HL-60 (cell line): ENCODE measurements around the gene PWP1.
"Not testable (repeated sequence)": the region's sequence is repeated elsewhere in the genome, so short reads cannot be mapped to it uniquely, and the experiment has no call there.

Experiments
- CTCF ChIP-seq: IDR thresholded peaks from one replicate; pipeline ENCODE4 v1.5.1; 2011; ENCODE audit warnings: low read length, control low read depth, inconsistent platforms; ENCODE audit not compliant: insufficient read depth
- GABPA ChIP-seq: IDR thresholded peaks from 2 replicates; pipeline ENCODE4 v1.6.1; 2012; ENCODE audit warnings: low read depth
- POLR2AphosphoS5 ChIP-seq: IDR thresholded peaks from 2 replicates; pipeline ENCODE4 v1.6.1; 2012; ENCODE audit warnings: low read depth
- REST ChIP-seq: IDR thresholded peaks from 2 replicates; pipeline ENCODE4 v1.6.1; 2012; ENCODE audit warnings: low read depth; ENCODE audit not compliant: insufficient replicate concordance
- SPI1 ChIP-seq: IDR thresholded peaks from 2 replicates; pipeline ENCODE4 v1.6.1; 2012; ENCODE audit warnings: low read depth, mild to moderate bottlenecking, borderline replicate concordance

GRCh38 chr12:107705522-107705921 lies 19.9 kb downstream of the PWP1 start:
- not testable (repeated sequence) for TF ChIP-seq POLR2AphosphoS5, CTCF, REST, GABPA, SPI1
